Measurements from ENCODE around the gene SOX30. TPM values are rescaled to one million over a fixed set of nuclear protein-coding genes. Genes with fewer than 3 reads are reported as not detected.

SOX30 gene
- total and polyA plus RNA-seq, 8 donors: 0.05 TPM; not detected in 7

DNA sequence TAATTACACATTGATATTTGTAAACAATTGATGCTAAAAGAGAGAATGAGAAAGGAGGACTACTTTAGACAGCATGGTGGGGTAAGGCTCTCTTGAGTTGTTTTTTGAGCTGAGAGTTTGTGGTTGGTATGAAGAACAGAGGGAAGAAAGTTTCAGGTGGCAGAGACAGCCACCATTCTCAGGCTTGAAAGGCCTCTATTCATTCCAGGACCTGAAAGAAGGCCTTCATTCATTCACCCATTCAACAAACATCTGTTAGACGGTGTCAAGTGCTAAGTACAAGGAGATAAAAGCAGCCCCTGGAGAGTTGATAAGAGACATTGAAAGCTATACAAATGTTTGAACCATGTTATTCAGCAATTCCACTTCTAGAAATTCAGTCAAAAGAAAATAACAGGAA is 55.0 kb downstream of the SOX30 start:
- ATAC-seq (no peak), DNase-seq (no peak), FAIRE-seq (no peak)
- no peaks in the 10 kb centered on the region for H3K4me1 ChIP-seq
- no peak overlapping the region for H3K27ac ChIP-seq
- 29 to 61% methylated on average over 1 of the region's 1 CpG for WGBS, 2 donors
- no peaks in the 10 kb centered on the region for H3K9me3 ChIP-seq
- H3K36me3 ChIP-seq: no peaks in the 10 kb centered on the region
- TF ChIP-seq, protein P1, sequence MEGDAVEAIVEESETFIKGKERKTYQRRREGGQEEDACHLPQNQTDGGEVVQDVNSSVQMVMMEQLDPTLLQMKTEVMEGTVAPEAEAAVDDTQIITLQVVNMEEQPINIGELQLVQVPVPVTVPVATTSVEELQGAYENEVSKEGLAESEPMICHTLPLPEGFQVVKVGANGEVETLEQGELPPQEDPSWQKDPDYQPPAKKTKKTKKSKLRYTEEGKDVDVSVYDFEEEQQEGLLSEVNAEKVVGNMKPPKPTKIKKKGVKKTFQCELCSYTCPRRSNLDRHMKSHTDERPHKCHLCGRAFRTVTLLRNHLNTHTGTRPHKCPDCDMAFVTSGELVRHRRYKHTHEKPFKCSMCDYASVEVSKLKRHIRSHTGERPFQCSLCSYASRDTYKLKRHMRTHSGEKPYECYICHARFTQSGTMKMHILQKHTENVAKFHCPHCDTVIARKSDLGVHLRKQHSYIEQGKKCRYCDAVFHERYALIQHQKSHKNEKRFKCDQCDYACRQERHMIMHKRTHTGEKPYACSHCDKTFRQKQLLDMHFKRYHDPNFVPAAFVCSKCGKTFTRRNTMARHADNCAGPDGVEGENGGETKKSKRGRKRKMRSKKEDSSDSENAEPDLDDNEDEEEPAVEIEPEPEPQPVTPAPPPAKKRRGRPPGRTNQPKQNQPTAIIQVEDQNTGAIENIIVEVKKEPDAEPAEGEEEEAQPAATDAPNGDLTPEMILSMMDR (IDR thresholded peaks at IDR 0.05): no peak
- no peaks in the 10 kb centered on the region for H3K27me3 ChIP-seq
- H3K4me3 ChIP-seq: no peak overlapping the region
- intact Hi-C loops (cut with DNase I): no loop called here

DNA sequence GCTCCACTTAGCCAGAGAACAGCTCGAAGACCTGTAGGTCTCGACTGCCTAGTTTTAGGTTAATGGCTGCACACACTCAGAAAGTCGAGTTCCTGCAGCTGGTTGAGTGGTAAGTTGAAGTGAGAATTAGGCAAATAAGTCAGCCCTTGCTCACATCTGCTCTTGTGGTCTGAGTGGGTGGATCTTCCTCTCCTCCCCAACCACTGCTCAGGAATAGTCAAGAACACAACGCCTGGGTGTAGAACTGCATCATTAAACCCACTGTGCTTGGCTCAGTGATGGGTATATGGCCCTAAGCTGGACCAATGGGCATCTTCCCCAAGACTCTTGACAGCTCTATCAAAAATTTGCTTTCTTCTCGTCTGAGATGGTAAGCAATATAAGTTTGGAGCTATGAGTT is 55.8 kb downstream of the SOX30 start:
- H3K36me3 ChIP-seq: no peaks in the 10 kb centered on the region
- DNase-seq: no peak

DNA sequence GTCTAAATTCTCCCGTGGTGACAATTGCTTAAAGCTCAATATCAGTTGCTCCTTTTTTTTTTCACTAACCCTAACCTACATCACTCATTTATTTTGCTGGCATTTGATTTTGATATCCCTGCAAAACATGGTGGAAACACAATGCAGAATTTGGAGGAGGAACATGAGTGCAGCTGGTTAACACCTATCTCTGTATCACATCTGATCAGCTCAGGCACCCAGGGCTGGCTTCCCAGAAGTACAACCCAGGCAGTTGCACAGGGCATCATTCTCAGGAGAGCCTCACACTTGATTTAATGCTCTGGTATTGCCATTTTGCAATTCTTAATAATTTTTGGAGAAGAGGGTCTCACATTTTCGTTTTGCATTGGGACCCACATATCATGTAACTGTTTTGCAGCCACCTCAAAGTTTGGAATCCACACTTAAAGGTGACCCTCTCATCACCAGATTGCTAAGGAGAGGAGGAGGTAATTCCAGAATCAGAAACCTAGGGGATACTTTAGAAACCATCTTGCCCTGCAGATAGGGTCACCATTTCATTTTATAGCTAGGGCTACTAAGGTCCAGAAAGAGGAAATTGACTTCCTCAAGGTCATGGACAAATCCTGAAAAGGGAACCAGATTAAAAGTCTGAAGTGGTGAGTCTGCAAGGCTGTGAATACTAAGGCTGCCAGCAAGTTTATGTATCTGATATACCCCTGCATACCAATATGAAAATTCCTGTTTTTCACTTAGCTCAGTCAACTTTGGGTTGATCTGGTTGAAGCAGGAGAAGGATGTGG is 57.4 kb downstream of the SOX30 start:
- Histone ChIP-seq H3K27me3 (no peaks in the 10 kb centered on the region), H3K4me1 (no peaks in the 10 kb centered on the region), H3K36me3 (no peaks in the 10 kb centered on the region), H3K9me3 (no peaks in the 10 kb centered on the region), H3K4me3 (no peak overlapping the region), H3K27ac (no peak overlapping the region)
- intact Hi-C loops (cut with DNase I): no loop called here
- DNase-seq (no peak), ATAC-seq (no peak), FAIRE-seq (no peak)
- TF ChIP-seq, protein P1 (IDR thresholded peaks at IDR 0.05): no peak
- whole genome bisulfite sequencing, 2 donors: 45% methylated on average over 2 of the region's 2 CpGs

More for the DNA sequence above, 55.8 kb downstream of the SOX30 start:
- FAIRE-seq (no peak), ATAC-seq (peak in 1 of 4 donors; percentile 60)
- no peaks in the 10 kb centered on the region for H3K9me3 ChIP-seq
- intact Hi-C loops (cut with DNase I): no loop called here
- TF ChIP-seq, protein P1 (IDR thresholded peaks at IDR 0.05): no peak
- WGBS, 2 donors: 59 to 69% methylated on average over 5 of the region's 5 CpGs
- no peak overlapping the region for H3K27ac ChIP-seq
- H3K4me1 ChIP-seq: no peaks in the 10 kb centered on the region
- H3K27me3 ChIP-seq: no peaks in the 10 kb centered on the region
- no peak overlapping the region for H3K4me3 ChIP-seq

DNA sequence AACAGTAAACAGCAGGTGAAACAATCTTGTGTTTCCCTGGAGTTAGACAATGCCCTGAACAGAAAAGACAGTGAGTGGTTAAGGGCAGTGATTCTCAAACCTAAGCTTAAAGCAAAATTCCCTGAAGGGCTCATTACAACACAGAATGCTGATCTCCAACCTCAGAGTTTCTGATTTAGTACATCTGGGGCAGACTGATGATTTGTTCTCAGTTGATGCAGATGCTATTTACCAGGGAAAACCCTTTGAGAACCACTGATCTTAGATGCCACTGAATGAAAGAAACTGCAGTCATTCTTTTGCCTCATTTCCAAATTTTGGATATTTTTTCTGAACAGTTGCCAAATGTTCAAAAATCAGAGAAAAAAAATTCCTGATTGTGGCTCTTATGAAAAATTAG is 58.0 kb downstream of the SOX30 start:
- intact Hi-C loops (cut with DNase I): no loop called here
- no peak for FAIRE-seq
- ATAC-seq: no peak

More for the DNA sequence above, 58.0 kb downstream of the SOX30 start:
- Histone ChIP-seq H3K4me1 (no peaks in the 10 kb centered on the region), H3K27me3 (no peaks in the 10 kb centered on the region), H3K36me3 (no peaks in the 10 kb centered on the region), H3K4me3 (no peak overlapping the region), H3K9me3 (no peaks in the 10 kb centered on the region), H3K27ac (no peak overlapping the region)
- DNase-seq: no peak
- TF ChIP-seq, protein P1 (IDR thresholded peaks at IDR 0.05): no peak
